Dermis blood vessel endothelial cell (primary cell): ENCODE measurements around the gene CLRN3. TPM values are rescaled to one million over a fixed set of nuclear protein-coding genes. Genes with fewer than 3 reads are reported as not detected.
A peak's percentile ranks its signal among the peaks of the same experiment; 100 is the strongest.

Experiments used
- DNase-seq: peaks from one replicate; pipeline ENCODE4 v3.0.0; 2010
- total RNA-seq: library from RNA; depleted of rRNA; stranded (reverse); fragments of >200 nt; gene quantifications from 2 replicates; pipeline ENCODE4 v1.2.3, GENCODE V29; 2014

CLRN3 gene
- total RNA-seq, 1 donor from 2014 or later, result not detected

DNA sequence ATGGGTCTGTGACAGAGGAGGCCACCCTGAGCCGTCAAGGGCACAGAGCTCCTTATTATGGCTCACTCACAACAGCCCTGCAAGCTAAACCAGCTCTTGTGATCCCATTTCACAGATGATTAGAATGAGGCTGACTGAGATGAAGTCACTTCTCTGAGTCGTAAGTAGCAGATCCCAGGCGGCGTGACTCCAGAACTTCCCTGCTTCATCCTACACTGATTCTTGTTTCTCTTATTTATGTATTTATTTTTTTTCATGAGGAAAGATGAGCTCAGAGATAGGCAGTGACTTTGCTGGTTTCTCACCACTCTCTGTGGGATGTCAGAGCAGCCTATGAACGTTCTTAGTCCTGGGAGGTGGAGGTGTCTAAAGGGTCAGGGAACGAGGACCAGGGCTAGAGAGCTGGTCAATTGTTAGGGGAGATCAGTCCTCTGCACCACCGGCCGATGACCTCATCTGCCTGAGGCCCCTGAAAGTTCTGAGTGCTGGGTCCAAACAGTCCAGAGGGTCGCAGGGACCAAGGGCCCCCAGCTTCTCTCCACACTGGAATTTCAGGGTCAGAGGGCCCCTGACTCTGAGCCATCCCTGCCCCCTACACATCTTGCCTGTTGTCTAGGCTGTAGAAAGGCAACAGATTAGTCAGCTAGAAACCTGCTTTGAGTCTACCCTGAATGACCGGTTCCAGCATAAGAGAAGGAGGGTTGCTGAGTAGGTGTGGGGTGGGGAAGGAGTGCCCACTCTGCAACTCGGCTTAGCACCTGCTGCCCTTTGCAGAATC, 17.9 kb downstream of the CLRN3 start:
- no peak for DNase-seq

DNA sequence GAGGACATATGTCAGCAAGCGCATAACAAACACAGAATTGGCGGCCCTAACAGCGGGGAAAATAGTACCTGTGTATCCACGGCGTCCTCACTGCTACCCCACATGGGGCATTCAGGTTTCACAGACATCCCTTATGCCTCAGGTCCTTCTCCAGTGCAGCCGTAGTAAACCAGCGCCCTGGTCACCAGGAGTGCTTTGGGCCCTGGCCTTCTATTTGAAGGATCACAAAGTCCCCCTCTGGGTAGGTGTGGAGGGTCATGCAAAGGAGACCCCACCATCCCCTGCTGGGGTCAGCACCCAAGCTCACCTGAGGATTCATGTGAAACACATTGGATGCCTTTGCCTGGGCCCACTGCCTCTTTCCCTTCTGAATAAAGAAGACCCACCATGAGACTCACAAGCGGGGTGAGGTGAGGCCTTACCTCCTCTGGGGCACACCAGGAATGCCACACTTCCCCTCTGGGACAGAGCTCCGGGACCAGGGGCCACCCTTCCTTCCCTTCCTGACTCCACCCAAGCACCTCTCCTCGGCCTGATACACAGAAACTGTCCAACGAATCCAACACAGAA, 18.8 kb downstream of the CLRN3 start:
- no peak for DNase-seq

GRCh38 chr10:127872871-127873600, 19.7 kb downstream of the CLRN3 start:
- DNase-seq, result peak; percentile 50

DNA sequence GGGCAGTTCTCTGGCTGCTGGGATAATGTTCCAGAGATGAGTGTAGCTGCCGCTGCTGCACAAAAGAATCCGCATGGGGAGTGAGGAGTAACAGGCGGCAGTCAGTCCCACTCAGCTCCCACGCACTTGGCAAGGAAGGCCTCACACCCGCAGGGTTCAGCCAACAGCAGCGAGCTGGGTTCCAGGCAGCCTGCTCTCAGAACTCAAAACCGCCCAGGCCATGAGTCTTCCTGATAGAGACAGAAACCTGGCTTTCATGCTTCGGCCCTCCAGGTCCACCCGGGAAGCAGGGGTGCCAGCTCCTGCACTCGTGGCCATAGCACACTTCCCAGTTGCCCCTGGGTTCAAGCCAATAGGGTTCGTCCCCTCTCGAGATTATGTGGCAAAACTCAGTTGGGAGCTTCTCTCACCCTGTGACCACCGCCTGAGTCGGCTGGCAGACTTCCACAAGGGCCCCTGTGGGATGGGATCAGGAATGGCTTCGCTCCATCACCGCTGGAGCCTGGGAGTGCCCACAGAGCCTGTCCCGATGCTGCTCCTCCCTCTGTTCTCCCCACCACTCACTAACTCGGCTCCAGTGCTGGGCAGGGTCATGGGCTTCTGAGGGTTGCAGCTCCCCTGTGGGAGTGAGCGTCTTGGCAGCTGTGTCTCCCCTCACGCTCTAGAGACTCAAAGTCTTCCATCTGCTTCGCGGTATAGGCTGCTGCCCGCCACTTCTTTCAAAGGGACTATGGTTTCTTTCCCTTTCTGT, 20.6 kb downstream of the CLRN3 start:
- peak; percentile 30 for DNase-seq

DNA sequence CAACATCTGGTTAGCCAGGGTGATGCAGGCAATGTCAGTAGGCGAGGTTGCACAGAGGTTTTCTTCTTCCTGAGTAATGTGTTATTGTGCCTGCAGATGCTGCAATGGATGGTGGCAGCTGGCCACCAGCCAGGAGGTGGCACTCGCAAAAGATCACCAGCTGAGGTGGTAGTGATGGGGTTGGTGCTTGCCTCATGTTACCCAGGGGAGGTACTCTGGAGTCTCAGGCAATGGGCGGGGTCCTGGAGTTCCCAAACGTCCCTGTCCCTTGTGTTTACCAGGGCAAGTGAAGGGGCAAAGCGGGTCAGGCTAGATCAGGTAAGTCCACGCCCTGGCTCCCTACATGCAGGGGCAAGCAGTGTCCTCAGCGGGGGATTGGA, 21.1 kb downstream of the CLRN3 start:
- DNase-seq, result no peak

DNA sequence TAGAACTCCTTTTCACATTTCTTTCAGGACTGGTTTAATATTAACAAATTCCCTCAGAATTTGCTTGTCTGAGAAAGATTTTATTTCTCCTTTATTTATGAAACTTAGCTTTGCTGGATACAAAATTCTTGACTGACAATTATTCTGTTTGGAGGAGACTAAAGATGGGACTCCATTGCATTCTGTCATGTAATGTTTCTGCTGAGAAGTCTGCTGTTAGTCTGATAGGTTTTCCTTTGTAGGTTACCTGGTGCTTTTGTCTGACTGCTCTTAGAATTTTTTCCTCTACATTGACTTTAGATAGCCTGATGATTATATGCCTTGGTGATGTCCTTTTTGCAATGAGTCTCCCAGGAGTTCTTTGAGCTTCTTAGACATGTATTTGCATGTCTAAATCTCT, 23.4 kb downstream of the CLRN3 start:
- no peak for DNase-seq

DNA sequence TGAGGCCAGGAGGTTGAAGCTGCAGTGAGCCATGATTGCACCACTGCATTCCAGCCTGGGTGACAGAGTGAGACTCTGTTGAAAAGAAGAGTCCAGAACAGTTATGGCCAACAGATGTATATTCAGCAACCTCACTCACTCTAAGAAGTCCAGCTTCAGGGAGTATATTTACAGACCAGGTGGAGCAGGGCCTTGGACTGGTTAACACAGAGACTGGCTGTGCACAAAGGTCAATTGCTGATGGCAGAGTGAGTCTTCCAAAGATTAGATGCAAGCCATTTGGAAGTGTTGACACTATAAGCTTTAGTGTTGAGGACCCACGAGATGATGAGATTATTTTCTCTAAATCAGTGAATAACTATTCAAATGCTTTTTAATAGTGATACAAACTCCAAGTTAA, 24.9 kb downstream of the CLRN3 start:
- DNase-seq, result no peak

- DNase-seq, result no peak
Observed at GRCh38 chr10:127866276-127867013, 26.3 kb downstream of the CLRN3 start.

DNA sequence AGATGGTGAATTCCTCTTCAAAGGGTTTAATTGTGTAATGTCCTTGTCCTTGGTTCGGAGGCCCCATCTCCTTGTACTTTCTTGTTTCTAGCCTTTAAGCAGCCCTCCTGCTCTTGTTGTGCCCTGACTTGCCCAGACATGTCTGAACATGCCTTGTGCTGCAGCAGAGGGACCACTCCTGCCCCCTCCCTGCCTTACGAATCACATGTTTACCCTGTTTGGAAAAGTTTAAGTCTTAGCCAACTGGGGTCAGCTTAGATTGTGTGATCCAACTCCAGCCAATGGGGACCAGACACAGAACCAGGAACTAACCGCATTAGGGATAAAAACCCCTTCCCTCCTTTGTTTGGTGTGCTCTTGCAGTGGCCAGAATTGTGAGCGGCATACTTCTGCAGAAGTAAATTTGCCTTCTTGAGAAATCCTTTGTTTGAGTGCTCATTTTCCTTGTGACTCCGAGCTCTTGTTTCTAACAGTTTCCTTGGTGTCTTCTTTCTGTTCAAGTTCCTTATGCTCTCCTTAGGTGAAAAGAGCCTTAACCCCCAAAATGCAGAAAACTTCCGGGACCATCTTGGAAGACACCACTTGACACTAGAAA, 29.4 kb downstream of the CLRN3 start:
- DNase-seq, result no peak

GRCh38 chr10:127860592-127860991, 32.1 kb downstream of the CLRN3 start:
- no peak for DNase-seq

- no peak for DNase-seq
Observed at GRCh38 chr10:127855976-127856375, 36.8 kb downstream of the CLRN3 start.

DNA sequence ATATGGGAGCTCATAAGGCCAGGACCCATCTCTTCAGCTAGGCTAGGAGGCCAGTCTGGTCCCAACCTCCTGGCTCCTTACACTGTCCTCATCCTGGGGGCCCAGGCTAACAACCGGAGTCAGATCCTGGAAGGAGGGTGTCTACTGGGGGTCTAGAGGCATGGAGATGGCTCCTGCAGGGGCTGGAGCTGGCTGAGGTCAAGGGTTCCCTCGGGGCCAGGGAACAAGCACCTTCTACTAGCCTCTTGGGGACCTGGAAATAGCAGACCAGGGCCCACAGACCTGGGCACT, 37.2 kb downstream of the CLRN3 start:
- no peak for DNase-seq

DNA sequence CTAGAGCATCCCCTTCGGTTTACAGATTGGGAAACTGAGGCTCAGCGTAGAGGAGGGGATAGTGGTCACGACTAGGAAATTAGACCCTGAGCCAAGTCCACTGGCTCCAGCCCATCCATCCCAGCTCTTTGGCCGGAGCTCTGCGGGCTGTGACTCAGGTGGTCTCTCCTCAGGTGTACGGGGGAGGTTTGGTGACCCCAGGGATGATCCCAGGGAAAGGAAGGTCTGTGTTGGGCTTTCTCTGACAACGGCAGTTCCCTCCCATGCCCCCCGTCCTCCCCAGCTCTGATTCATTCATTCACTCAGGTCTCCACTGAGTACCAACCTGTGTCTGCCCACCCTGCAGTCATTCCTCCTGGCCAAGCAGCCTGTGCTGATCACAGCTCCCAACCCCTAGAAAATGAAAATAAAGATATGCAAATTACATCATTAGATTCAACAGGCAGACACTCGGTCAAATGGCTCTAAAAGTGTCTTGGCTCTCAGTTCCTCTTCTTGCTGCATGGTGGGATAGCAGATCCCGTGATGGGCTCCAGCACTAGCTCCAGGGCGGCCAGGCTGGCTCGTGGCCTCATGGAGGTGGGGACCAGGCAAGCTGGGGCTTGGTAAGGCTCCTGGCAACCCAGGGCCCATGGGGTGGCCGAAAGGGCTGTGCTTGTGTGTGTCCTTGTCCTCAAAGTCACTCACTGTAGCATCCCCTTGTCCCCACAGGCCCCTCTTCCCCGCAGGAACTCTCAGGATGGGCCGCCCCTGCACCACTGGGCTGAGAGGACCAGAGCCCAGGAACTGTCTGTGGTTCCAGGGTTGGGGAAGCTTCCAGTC, 37.8 kb downstream of the CLRN3 start:
- no peak for DNase-seq

DNA sequence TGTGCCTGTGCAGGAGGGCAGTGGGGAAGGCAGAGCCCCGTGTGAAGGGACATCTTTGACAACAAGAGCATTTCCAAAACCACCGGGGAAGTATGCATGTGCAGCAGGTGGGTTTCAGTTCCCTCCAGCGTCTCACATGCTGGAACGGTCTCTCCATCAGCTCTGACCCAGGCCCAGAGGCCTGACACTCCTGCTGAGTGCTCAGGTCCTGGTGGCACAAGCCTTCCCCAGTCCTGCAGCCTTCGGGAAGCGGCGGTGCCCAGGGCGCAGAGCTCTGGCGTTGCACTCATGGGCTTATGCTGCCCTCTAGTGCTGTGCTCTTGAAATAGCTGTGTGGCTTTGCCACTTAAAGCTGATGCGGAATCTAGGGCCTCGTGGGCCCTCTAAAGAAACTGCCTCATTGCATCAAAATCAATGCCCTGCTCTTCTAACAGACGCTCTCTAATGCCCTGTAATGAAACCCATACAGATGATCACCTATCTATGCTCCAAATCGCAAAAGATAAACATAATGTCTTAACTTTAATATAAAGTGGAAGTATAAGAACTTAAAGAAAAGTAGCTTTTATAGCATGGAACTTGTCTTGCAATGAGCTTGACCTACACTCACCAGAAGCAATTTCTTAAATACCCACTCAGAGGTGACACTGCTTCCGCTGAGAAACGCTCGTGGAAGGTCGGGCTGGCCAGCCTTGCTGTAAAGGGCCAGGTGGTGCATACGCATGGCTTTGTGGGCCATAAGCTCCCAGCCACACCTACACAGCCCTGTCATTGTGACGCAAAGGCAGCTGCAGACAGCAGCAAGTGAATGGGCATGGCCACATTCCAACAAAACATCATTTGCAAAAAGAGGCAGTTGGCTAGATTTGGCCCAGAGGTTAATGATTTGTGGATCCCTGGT, 38.6 kb downstream of the CLRN3 start:
- peak; percentile 82 for DNase-seq

DNA sequence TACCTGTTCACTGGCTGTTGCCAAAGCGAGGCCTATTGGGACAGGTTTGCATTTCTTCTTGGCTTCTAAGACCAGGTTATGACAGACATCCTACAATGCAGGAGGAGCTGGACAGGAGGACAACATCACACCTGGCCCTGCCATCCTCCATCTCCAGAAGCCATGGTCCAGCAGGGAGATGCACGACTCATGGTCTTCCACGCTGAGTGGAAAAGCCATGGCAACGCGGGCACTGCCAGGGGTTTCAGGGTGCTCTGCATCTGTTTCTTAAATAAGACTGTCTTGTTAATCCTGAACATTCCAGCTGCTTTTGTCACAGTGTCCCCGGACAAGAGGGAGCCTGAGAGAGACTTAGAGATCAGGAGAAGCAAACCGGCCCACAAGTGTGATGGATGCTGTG, 40.3 kb downstream of the CLRN3 start:
- DNase-seq, result no peak

DNA sequence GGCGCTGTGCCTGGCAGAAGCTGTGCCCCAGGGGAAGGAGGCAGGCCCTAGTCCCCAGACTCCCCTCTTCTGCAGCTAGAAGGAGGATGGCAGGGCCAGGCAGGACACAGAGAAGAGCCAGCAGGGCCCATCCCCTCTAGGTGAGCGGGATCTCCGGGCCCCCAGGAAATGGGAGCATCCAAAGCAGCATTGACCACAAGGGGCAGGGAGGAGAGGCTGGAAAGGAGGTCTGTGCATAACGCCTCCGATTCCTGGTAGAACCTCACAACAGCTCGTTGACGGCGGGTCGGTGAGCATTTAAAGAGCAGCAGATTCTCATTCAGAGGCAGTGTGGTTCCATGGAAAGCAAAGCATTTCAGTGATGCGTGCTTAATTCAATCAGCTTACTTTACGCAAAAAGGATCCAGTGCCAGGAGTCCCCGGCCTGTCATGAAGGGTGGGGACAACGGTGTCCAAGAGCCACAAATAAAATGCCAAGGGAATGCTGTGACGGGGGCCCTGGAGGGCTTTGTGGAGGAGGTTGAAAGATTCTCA, 41.0 kb downstream of the CLRN3 start:
- DNase-seq, result no peak

DNA sequence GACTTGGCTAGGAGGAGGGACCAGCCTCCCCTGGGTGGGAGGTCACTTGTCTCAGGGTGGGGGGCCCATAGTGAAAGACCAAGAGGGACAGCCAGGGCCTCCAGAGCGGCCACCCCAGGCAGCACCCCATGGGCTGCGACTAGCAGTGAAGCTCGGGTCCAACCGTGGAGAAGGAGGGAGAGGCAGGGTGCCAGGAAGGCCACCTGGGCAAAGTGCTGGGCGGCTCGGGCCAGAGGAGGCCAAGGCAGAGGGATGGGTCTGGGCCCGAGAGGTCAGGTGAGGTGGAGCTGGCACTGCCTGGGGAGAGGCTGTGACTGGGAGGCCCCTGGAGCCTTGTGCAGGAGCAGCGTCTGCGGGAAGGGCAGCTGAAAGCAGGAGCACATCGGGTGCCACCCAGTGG, 41.8 kb downstream of the CLRN3 start:
- no peak for DNase-seq

- DNase-seq, result no peak
Observed at GRCh38 chr10:127849921-127850320, 42.8 kb downstream of the CLRN3 start.

- no peak for DNase-seq
Observed at GRCh38 chr10:127849224-127849623, 43.5 kb downstream of the CLRN3 start.

- no peak for DNase-seq
Observed at GRCh38 chr10:127848226-127848625, 44.5 kb downstream of the CLRN3 start.
